ENCODE measurements around the gene ANKRD13B.

The ANKRD13B gene

DNA sequence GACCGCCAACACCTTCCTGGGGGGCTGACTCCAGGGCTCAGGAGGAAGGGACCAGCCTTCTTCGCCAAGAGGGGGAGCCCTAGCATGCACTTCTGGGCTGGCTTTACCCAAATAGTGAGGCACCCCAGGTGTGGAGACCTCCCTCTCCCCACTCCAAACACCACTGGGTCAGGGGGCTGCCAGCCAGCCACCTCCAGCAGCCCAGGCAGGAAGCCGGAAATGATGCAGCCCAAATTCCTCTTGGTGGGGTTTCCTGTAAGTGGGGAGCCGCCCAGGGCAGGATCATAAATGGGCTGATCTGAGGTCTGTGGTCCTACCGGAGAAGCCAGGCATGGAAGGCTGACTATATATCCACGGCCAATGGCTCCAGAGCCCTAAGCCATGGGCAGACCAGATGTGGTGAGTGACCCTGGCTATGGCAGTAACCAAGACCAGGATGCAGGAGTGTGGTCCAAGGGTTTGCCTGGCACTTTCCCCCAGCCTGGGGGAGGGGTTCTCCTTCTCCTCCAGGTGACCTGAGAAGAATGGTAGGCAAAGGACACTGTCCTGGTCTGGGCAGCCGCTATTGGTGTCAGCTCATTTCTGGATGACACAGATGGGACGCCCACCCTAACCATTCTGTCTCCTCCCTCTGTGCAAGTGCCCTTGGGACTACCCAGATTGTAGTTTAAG lies 7.7 kb upstream of the ANKRD13B start:
- Histone ChIP-seq H3K27me3 (ENCODE audit: low read depth, low read length) (no peaks in the 10 kb centered on the region), H3K4me2 (ENCODE audit: low read length) (peak overlapping the region; percentile 20), H3K9ac (ENCODE audit: low read length) (no peak overlapping the region; the same call in 1 of the 2 replicates), H3K27ac (ENCODE audit: low read length) (no peak overlapping the region), H3K4me3 (ENCODE audit: low read length) (no peak overlapping the region), H2AFZ (ENCODE audit: low read depth, low read length) (no peak overlapping the region), H4K20me1 (ENCODE audit: insufficient read depth, low read length) (peaks cover 23% of the 10 kb centered on the region), H3K9me3 (ENCODE audit: insufficient read depth, low read length) (no peaks in the 10 kb centered on the region), H3K4me1 (ENCODE audit: low read length) (peaks cover 32% of the 10 kb centered on the region), H3K79me2 (ENCODE audit: low read length) (peaks cover 69% of the 10 kb centered on the region), H3K36me3 (replicated peaks; ENCODE audit: low read depth, low read length) (peaks cover 30% of the 10 kb centered on the region)
- TF ChIP-seq CTCF (IDR thresholded peaks at IDR 0.05; ENCODE audit: low read depth, low read length) (peak; percentile 50), EZH2phosphoT487 (IDR thresholded peaks at IDR 0.05; ENCODE audit: low read depth) (no peak)

DNA sequence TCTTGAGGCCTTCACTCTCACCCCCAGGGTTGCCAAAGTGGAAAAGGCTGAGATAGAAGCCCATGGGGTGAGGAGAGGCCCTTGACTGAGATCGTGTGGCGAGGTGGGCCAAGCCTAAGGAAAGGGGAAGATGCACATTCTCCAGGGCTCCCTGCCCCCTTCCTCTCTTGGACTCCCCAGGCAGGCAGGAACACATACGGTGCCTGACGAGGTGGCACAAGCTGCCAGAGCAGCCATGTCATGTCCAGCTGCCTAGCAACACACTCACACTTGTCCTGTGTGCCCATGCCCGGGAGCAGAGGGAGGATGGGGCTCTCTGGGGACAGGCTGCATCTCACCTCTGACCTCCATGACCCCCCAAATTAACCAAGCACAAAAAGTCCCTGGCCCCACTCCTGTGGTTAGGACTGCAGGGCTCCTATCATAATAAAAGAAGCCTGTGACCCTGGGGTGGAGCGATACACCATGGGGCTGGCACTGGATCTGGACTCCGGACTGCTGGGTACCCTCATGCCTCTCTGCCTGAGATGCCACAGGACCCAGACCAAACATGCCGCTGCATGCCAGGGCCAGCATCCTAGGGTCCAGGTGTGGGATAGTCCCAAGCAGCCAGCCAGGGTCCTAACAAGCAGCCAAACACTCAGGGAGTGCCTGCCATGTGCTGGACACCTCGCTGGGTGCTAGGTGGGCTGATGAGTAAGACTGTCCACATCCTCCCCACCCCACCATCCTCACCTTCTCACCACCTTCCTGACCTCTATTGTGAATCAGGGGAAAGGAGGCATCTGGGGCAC lies 6.1 kb upstream of the ANKRD13B start:
- Histone ChIP-seq H4K20me1 (ENCODE audit: insufficient read depth, low read length) (peaks cover 23% of the 10 kb centered on the region), H3K4me1 (ENCODE audit: low read length) (peaks cover 38% of the 10 kb centered on the region), H3K9ac (ENCODE audit: low read length) (no peak overlapping the region), H3K27ac (ENCODE audit: low read length) (no peak overlapping the region), H3K4me3 (ENCODE audit: low read length) (no peak overlapping the region), H3K27me3 (ENCODE audit: low read depth, low read length) (no peaks in the 10 kb centered on the region), H3K79me2 (ENCODE audit: low read length) (peaks cover 70% of the 10 kb centered on the region), H3K9me3 (ENCODE audit: insufficient read depth, low read length) (no peaks in the 10 kb centered on the region), H3K36me3 (replicated peaks; ENCODE audit: low read depth, low read length) (peaks cover 21% of the 10 kb centered on the region), H3K4me2 (ENCODE audit: low read length) (peak overlapping the region; percentile 99; the same call in 1 of the 2 replicates), H2AFZ (ENCODE audit: low read depth, low read length) (no peak overlapping the region)
- TF ChIP-seq CTCF (IDR thresholded peaks at IDR 0.05; ENCODE audit: low read depth, low read length) (no peak), EZH2phosphoT487 (IDR thresholded peaks at IDR 0.05; ENCODE audit: low read depth) (no peak)

GRCh38 chr17:29587591-29587990 lies 5.3 kb upstream of the ANKRD13B start:
- H3K27ac ChIP-seq (ENCODE audit: low read length), result no peak overlapping the region
- H2AFZ ChIP-seq (ENCODE audit: low read depth, low read length), result no peak overlapping the region
- H3K79me2 ChIP-seq (ENCODE audit: low read length), result peaks cover 70% of the 10 kb centered on the region
- TF ChIP-seq EZH2phosphoT487 (IDR thresholded peaks at IDR 0.05; ENCODE audit: low read depth) (no peak), CTCF (IDR thresholded peaks at IDR 0.05; ENCODE audit: low read depth, low read length) (no peak)
- peak overlapping the region; percentile 99 for H3K4me2 ChIP-seq (ENCODE audit: low read length)
- peaks cover 13% of the 10 kb centered on the region for H3K36me3 ChIP-seq (replicated peaks; ENCODE audit: low read depth, low read length)
- no peaks in the 10 kb centered on the region for H3K27me3 ChIP-seq (ENCODE audit: low read depth, low read length)
- H3K4me1 ChIP-seq (ENCODE audit: low read length), result peaks cover 45% of the 10 kb centered on the region
- peak overlapping the region; percentile 86 for H3K4me3 ChIP-seq (ENCODE audit: low read length)
- H3K9me3 ChIP-seq (ENCODE audit: insufficient read depth, low read length), result no peaks in the 10 kb centered on the region
- H3K9ac ChIP-seq (ENCODE audit: low read length), result peak overlapping the region; percentile 76
- H4K20me1 ChIP-seq (ENCODE audit: insufficient read depth, low read length), result peaks cover 23% of the 10 kb centered on the region

DNA sequence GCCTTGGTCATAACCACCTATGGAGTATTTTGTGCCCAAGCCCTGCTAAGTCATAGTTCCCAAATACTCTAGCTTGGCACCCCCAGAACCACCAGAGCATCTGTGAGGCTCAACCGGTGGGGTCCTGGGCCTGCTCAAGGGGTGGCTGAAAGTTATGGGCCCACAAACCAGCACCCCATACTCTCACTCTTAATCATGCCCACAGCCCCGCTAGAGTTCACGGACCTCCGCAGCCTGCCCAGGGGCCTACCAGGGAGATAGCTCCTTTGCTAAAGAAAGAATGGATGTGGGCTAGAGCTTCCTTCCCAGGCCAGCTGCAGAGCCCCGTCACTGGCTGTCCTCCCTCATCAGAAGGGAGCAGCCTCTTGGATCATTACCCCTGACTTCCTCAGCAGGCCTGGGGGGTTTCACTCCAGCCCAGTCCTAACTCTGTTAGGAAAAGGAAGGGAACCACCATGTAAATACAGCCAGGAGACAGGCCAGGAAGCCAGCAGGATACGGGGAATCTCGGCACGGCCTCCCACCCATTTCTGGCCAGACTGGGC lies 4.8 kb upstream of the ANKRD13B start:
- peak overlapping the region; percentile 86 for H3K4me3 ChIP-seq (ENCODE audit: low read length)
- H4K20me1 ChIP-seq (ENCODE audit: insufficient read depth, low read length), result peaks cover 23% of the 10 kb centered on the region
- H3K9ac ChIP-seq (ENCODE audit: low read length), result peak overlapping the region; percentile 76
- H3K9me3 ChIP-seq (ENCODE audit: insufficient read depth, low read length), result no peaks in the 10 kb centered on the region
- H3K79me2 ChIP-seq (ENCODE audit: low read length), result peaks cover 68% of the 10 kb centered on the region
- no peaks in the 10 kb centered on the region for H3K27me3 ChIP-seq (ENCODE audit: low read depth, low read length)
- H3K4me1 ChIP-seq (ENCODE audit: low read length), result peaks cover 47% of the 10 kb centered on the region
- H2AFZ ChIP-seq (ENCODE audit: low read depth, low read length), result no peak overlapping the region
- no peak for TF ChIP-seq CTCF (IDR thresholded peaks at IDR 0.05; ENCODE audit: low read depth, low read length)
- TF ChIP-seq EZH2phosphoT487 (IDR thresholded peaks at IDR 0.05; ENCODE audit: low read depth), result no peak
- no peak overlapping the region for H3K27ac ChIP-seq (ENCODE audit: low read length)
- H3K4me2 ChIP-seq (ENCODE audit: low read length), result peak overlapping the region; percentile 99
- H3K36me3 ChIP-seq (replicated peaks; ENCODE audit: low read depth, low read length), result peaks cover 8% of the 10 kb centered on the region
